GM23338 (cell line): ENCODE measurements around the gene KCTD12.

Source experiments
- CREB1 ChIP-seq: fragments of 250-450 bp; sonication (Bioruptor Pico); IDR thresholded peaks from 2 replicates; pipeline ENCODE4 v1.5.0; 2020; ENCODE audit warnings: low read depth, mild to moderate bottlenecking, moderate library complexity
- CTCF ChIP-seq, 2 experiments: fragments of 200-600 bp in 1 of 2; sonication (generic) in 1 of 2; conservative IDR thresholded peaks; 2 replicates each; pipeline versions ENCODE4 v1.5.1 to v1.6.1; 2016 to 2017; ENCODE audit warnings: antibody characterized with exemption in 2 of 2, low read depth in 2 of 2, mild to moderate bottlenecking in 2 of 2, moderate library complexity in 1 of 2
- EZH2 ChIP-seq: fragments of 200-600 bp; sonication (generic); IDR thresholded peaks from one replicate; pipeline ENCODE4 v1.8.0; 2017; ENCODE audit warnings: antibody characterized with exemption, mild to moderate bottlenecking, low read depth; ENCODE audit not compliant: unreplicated experiment
- EZH2phosphoT487 ChIP-seq: fragments of 200-600 bp; sonication (generic); IDR thresholded peaks from one replicate; pipeline ENCODE4 v1.8.1; 2018; ENCODE audit warnings: antibody characterized with exemption; ENCODE audit not compliant: unreplicated experiment
- POLR2AphosphoS5 ChIP-seq: IDR thresholded peaks from 2 replicates; pipeline ENCODE4 v1.6.1; 2016; ENCODE audit warnings: antibody characterized with exemption, low read depth
- REST ChIP-seq: IDR thresholded peaks from one replicate; pipeline ENCODE4 v1.6.1; 2018; ENCODE audit warnings: antibody characterized with exemption; ENCODE audit not compliant: unreplicated experiment
- TF ChIP-seq, protein P1 (sequence below): IDR thresholded peaks from 2 replicates; pipeline ENCODE4 v1.6.1; 2016; ENCODE audit warnings: antibody characterized with exemption

DNA sequence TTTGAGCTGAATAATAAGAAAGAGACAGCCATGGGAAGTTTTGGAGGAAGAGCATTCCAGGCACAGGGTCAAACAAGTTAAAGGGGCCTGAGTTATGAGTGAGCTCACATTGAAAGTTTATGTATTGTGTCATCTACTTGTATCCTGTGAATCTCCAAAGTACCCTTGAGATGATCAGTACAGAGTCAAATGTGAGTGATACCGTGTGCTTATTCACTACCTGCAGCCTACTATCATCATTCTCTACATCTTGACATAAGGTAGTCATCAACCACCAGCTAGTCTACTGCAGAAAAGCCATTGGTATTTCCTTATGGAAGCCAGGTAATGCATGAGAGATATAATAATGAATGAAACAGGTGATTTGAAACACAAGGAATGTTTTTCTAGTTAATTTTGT, 3.0 kb upstream of the KCTD12 start:
- TF ChIP-seq EZH2 (no peak), EZH2phosphoT487 (no peak), CTCF (conservative IDR thresholded peaks at IDR 0.05; ENCODE audit: low read depth in 2 of 2) (no peak), POLR2AphosphoS5 (no peak), REST (no peak), CREB1 (CRISPR knock-in tag) (no peak)
- TF ChIP-seq, protein P1, sequence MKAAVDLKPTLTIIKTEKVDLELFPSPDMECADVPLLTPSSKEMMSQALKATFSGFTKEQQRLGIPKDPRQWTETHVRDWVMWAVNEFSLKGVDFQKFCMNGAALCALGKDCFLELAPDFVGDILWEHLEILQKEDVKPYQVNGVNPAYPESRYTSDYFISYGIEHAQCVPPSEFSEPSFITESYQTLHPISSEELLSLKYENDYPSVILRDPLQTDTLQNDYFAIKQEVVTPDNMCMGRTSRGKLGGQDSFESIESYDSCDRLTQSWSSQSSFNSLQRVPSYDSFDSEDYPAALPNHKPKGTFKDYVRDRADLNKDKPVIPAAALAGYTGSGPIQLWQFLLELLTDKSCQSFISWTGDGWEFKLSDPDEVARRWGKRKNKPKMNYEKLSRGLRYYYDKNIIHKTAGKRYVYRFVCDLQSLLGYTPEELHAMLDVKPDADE: no peak
